Smooth muscle cell (in vitro differentiated cells): Measurements from ENCODE around the gene HLA-DOB. TPM values are rescaled to one million over a fixed set of nuclear protein-coding genes. Genes with fewer than 3 reads are reported as not detected.

ENCODE experiments used
- DNase-seq: peaks from one replicate; lab custom pipeline; 2025; ENCODE audit not compliant: unreplicated experiment; lab: John Stamatoyannopoulos, UW
- H2AFZ ChIP-seq: fragments of 200-600 bp; sonication (generic); 2 replicates; pipeline ENCODE4 v1.6.0; 2016; ENCODE audit warnings: antibody characterized with exemption, low read depth, mild to moderate bottlenecking
- H3F3A ChIP-seq: fragments of 200-600 bp; sonication (generic); 2 replicates; pipeline ENCODE4 v1.6.0; 2017; ENCODE audit warnings: antibody characterized with exemption, low read depth
- H3K27ac ChIP-seq: fragments of 200-600 bp; sonication (generic); 2 replicates; pipeline ENCODE4 v1.5.1; 2016; ENCODE audit warnings: low read depth, mild to moderate bottlenecking
- H3K27me3 ChIP-seq: fragments of 200-600 bp; sonication (generic); 2 replicates; pipeline ENCODE4 v1.6.1; 2016; ENCODE audit warnings: low read depth, mild to moderate bottlenecking
- H3K36me3 ChIP-seq: fragments of 200-600 bp; sonication (generic); 2 replicates; pipeline ENCODE4 v1.5.1; 2016; ENCODE audit warnings: low read depth
- H3K4me1 ChIP-seq: fragments of 200-600 bp; sonication (generic); 2 replicates; pipeline ENCODE4 v1.5.1; 2016; ENCODE audit warnings: low read depth
- H3K4me2 ChIP-seq: fragments of 200-600 bp; sonication (generic); 2 replicates; pipeline ENCODE4 v1.6.0; 2016; ENCODE audit warnings: mild to moderate bottlenecking
- H3K4me3 ChIP-seq: fragments of 200-600 bp; sonication (generic); 2 replicates; pipeline ENCODE4 v1.5.1; 2016; ENCODE audit warnings: mild to moderate bottlenecking
- H3K79me2 ChIP-seq: fragments of 200-600 bp; sonication (generic); 2 replicates; pipeline ENCODE4 v1.6.0; 2016; ENCODE audit warnings: low read depth, mild to moderate bottlenecking
- H3K9ac ChIP-seq: fragments of 200-600 bp; sonication (generic); 2 replicates; pipeline ENCODE4 v1.6.0; 2016; ENCODE audit warnings: low read depth
- H3K9me3 ChIP-seq: fragments of 200-600 bp; sonication (generic); replicated peaks from 2 replicates; pipeline ENCODE4 v1.5.1; 2016; ENCODE audit warnings: low read depth
- H4K20me1 ChIP-seq: fragments of 200-600 bp; sonication (generic); 2 replicates; pipeline ENCODE4 v1.6.0; 2016; ENCODE audit warnings: low read depth
- WGBS: methylation state at CpG from one replicate; pipeline ENCODE4 v1.1.7; 2016; ENCODE audit warnings: low lambda C conversion rate; 5-methylcytosine and 5-hydroxymethylcytosine counted together
- polyA plus RNA-seq: library from polyadenylated mRNA; unstranded; fragments of >200 nt; fragmentation: Nextera tagmentation; extraction: Ambion mirVana; gene quantifications from 2 replicates; pipeline ENCODE4 v1.2.1, GENCODE V29; 2016
- total RNA-seq: library from RNA; depleted of rRNA; stranded (reverse); fragments of >200 nt; gene quantifications from 2 replicates; pipeline ENCODE4 v1.2.3, GENCODE V29; 2014
- TF ChIP-seq, protein P1 (sequence below): fragments of 200-600 bp; sonication (generic); IDR thresholded peaks from 2 replicates; pipeline ENCODE4 v1.5.1; 2017; ENCODE audit warnings: borderline replicate concordance, mild to moderate bottlenecking, antibody characterized with exemption; ENCODE audit not compliant: insufficient read depth, poor library complexity, severe bottlenecking

The HLA-DOB gene
- total and polyA plus RNA-seq, 2 experiments from 2014 or later = 0.09 TPM; not detected in 1

DNA sequence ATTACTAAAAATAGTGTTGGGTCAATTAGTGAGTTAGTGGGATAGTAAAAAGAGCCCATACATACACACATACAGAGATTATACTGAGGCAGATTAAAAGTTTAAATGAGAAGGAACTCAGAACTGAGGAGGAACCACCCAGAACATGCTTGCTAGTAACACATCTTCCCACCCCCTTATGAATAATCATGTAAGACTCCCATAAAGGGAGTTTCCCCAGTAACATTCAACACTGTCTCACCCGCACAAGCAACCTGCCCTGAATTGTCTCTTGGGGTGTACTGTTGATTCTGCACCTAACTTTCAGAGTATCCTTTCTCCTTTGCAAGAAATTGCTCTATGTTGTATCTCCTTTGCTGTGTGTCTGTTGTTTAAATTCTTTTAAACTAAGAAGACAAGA lies 42.4 kb downstream of the HLA-DOB start:
- no peaks in the 10 kb centered on the region for H4K20me1 ChIP-seq
- TF ChIP-seq, protein P1, sequence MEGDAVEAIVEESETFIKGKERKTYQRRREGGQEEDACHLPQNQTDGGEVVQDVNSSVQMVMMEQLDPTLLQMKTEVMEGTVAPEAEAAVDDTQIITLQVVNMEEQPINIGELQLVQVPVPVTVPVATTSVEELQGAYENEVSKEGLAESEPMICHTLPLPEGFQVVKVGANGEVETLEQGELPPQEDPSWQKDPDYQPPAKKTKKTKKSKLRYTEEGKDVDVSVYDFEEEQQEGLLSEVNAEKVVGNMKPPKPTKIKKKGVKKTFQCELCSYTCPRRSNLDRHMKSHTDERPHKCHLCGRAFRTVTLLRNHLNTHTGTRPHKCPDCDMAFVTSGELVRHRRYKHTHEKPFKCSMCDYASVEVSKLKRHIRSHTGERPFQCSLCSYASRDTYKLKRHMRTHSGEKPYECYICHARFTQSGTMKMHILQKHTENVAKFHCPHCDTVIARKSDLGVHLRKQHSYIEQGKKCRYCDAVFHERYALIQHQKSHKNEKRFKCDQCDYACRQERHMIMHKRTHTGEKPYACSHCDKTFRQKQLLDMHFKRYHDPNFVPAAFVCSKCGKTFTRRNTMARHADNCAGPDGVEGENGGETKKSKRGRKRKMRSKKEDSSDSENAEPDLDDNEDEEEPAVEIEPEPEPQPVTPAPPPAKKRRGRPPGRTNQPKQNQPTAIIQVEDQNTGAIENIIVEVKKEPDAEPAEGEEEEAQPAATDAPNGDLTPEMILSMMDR = no peak
- no peak overlapping the region for H3K9ac ChIP-seq
- H3K27ac ChIP-seq = no peak overlapping the region
- no peaks in the 10 kb centered on the region for H3K4me1 ChIP-seq
- H3K36me3 ChIP-seq = no peaks in the 10 kb centered on the region
- WGBS = 75% methylated on average over 1 of the region's 1 CpG
- H3K4me3 ChIP-seq = no peak overlapping the region
- H2AFZ ChIP-seq = no peak overlapping the region
- DNase-seq = no peak
- peaks cover 7% of the 10 kb centered on the region for H3K27me3 ChIP-seq
- H3F3A ChIP-seq = no peaks in the 10 kb centered on the region
- H3K9me3 ChIP-seq = no peaks in the 10 kb centered on the region
- no peak overlapping the region for H3K4me2 ChIP-seq
- H3K79me2 ChIP-seq = no peaks in the 10 kb centered on the region

DNA sequence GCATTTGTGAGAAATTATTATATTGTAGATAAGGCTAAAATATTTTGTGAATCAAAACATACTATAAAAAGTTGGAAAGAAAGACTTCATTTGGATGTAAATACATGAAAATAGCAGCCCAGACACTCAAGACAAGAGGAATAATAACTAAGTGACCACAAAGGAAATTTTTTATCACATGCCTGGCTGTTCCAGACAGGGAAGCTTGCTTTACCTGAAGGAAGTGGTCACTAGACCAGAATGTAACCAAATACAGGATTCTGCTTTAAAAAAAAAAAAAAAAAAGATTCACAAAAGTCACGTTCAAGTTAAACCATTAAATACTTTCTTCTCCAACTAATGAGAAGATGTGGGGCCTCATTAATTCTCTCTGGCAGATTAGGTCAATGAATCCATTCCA lies 44.1 kb downstream of the HLA-DOB start:
- Histone ChIP-seq H3F3A (no peaks in the 10 kb centered on the region), H3K79me2 (no peaks in the 10 kb centered on the region), H3K36me3 (no peaks in the 10 kb centered on the region), H3K9ac (no peak overlapping the region), H3K4me1 (no peaks in the 10 kb centered on the region), H4K20me1 (no peaks in the 10 kb centered on the region), H3K4me3 (no peak overlapping the region), H3K9me3 (no peaks in the 10 kb centered on the region), H3K27me3 (peaks cover 9% of the 10 kb centered on the region), H3K27ac (no peak overlapping the region), H2AFZ (no peak overlapping the region), H3K4me2 (no peak overlapping the region)
- TF ChIP-seq, protein P1 = no peak
- 58% methylated on average over 1 of the region's 1 CpG for WGBS
- DNase-seq = no peak

DNA sequence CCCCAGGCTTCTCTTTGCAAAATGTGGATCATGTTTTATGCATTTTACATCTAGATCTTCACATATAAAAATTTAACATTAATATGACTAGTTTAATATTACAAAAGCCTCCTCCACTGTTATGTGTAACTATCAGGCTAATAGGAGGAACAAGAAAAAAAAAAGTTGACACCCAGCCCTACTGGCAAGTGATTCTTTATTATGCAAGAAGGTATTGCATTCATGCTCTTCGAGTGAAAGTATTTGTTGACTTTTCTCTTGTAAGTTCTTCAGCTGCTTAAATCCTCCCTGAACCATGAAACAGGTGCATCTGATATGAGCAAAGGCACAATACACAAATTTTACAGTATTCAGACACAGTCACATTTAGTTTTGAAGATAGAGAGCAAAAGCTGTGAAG lies 52.8 kb downstream of the HLA-DOB start:
- no peak overlapping the region for H2AFZ ChIP-seq
- H3K36me3 ChIP-seq = no peaks in the 10 kb centered on the region
- H3K27ac ChIP-seq = no peak overlapping the region
- H4K20me1 ChIP-seq = no peaks in the 10 kb centered on the region
- H3K27me3 ChIP-seq = peaks cover 16% of the 10 kb centered on the region
- no peaks in the 10 kb centered on the region for H3K79me2 ChIP-seq
- WGBS = 55% methylated on average over 1 of the region's 1 CpG
- no peaks in the 10 kb centered on the region for H3F3A ChIP-seq
- H3K4me1 ChIP-seq = no peaks in the 10 kb centered on the region
- H3K9ac ChIP-seq = no peak overlapping the region
- no peaks in the 10 kb centered on the region for H3K9me3 ChIP-seq
- no peak overlapping the region for H3K4me2 ChIP-seq
- TF ChIP-seq, protein P1 = no peak
- no peak for DNase-seq
- H3K4me3 ChIP-seq = no peak overlapping the region

DNA sequence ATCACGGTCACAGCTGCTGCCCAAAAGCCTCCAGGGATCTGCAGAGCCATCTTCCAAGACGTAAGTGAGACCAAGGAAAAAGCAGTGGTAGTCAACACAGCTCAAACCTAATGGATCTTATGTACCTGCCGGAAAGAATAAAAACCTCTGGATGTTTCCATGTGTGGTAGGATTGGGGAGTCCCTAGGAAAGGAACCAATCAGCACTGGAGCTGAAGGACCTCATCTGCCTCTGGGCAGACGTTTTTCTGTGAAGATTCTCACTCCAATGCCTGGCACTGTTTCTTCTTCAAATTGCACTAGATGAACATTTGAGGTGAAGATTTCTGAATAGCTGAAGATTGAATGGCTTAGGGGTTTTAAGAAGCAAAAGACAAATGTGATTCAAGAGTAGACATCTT lies 53.4 kb downstream of the HLA-DOB start, which contains the start of gene HLA-DQB2:
Gene HLA-DQB2 (minus strand): TSS at position 112 of the 400 bp plus-strand sequence. CDS start 62 bp downstream, at position 50.
- Histone ChIP-seq H3K9me3 (no peaks in the 10 kb centered on the region), H3F3A (no peaks in the 10 kb centered on the region), H3K4me2 (no peak within 1 kb of the TSS), H3K27ac (no peak within 1 kb of the TSS), H3K36me3 (no peaks in the 10 kb centered on the region), H3K79me2 (no peaks in the 10 kb centered on the region), H2AFZ (no peak within 1 kb of the TSS), H3K4me1 (no peaks in the 10 kb centered on the region), H3K27me3 (peaks cover 16% of the 10 kb centered on the region), H3K4me3 (no peak within 1 kb of the TSS), H4K20me1 (no peaks in the 10 kb centered on the region), H3K9ac (no peak within 1 kb of the TSS)
- 48% methylated on average over 4 of the region's 4 CpGs for WGBS
- no peak for DNase-seq
- TF ChIP-seq, protein P1 = no peak
